Activated CD8-positive, alpha-beta memory T cell treated with anti-CD3 and anti-CD28 coated beads, Interleukin-2, amount 50 U/mL, for 4 hours (primary cell): ENCODE results near the gene IPMK.
A peak's percentile ranks its signal among the peaks of the same experiment; 100 is the strongest.
"Not testable (repeated sequence)": the region's sequence is repeated elsewhere in the genome, so short reads cannot be mapped to it uniquely, and the experiment has no call there.

Experiments used
- DNase-seq: peaks from one replicate; pipeline ENCODE4 v3.0.0-alpha.2; 2020

The IPMK gene

GRCh38 chr10:58266826-58267712, 625 bp downstream of the IPMK start:
- peak; percentile 36 for DNase-seq

DNA sequence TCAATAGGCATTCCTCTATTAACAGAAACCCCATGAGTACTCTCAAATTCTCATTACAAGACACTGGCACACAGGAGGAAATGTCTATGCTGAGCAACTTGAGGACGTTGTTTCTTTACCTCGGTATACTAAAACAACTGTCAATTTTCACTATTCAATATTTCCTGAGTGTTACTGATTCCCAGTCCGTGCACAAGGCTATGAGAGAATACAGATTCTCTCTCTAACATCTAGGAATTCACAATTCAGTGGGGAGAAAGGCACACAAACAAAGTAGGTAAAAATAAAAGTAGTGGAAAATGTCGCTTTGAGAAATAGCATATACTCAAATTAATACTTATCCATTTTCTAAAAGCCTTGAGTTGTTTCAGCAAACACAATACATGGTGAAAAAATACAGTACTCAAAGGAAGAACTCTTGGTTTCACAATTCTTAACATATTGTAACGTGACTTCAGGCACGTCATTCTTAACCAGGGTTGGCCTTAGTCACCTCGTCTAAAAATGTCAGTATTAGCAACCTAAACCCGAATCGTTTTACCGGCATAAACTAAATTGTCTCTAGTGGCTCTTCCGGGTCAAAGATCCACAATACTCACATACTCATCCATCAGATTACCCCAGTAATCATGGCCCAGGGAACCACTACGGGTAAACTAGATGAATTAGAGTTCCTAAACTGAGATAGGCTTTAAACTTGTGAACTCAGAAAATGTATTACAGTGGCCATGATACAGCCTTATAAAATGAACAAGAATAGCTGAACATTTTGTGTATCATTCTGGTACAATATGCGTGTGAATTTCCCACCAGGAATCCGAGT, 1.5 kb downstream of the IPMK start:
- no peak for DNase-seq

DNA sequence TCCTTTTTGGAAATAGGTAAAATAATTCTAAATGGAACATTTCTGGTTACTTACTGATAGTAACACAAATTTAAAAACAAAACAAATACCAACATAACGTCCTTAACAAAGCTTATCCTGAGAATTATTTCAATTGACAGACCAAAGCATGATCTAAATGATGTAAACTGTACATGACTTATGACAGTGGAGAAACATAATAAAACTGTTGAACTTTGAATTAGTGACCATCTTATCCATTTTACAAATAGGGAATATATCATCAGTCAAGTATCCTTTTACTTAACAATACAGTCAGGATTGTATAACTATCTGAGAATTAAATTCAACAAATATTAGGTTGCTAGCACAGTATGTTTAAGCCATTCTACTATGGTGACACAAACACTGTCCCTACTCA, 2.4 kb downstream of the IPMK start:
- DNase-seq = no peak

GRCh38 chr10:58264780-58265179, 2.9 kb downstream of the IPMK start:
- DNase-seq = no peak

- no peak for DNase-seq
Measured at GRCh38 chr10:58262766-58263165, 4.9 kb downstream of the IPMK start.

GRCh38 chr10:58260334-58260733, 7.4 kb downstream of the IPMK start:
- DNase-seq = no peak

- DNase-seq = no peak
Measured at GRCh38 chr10:58258977-58259692, 8.6 kb downstream of the IPMK start.

DNA sequence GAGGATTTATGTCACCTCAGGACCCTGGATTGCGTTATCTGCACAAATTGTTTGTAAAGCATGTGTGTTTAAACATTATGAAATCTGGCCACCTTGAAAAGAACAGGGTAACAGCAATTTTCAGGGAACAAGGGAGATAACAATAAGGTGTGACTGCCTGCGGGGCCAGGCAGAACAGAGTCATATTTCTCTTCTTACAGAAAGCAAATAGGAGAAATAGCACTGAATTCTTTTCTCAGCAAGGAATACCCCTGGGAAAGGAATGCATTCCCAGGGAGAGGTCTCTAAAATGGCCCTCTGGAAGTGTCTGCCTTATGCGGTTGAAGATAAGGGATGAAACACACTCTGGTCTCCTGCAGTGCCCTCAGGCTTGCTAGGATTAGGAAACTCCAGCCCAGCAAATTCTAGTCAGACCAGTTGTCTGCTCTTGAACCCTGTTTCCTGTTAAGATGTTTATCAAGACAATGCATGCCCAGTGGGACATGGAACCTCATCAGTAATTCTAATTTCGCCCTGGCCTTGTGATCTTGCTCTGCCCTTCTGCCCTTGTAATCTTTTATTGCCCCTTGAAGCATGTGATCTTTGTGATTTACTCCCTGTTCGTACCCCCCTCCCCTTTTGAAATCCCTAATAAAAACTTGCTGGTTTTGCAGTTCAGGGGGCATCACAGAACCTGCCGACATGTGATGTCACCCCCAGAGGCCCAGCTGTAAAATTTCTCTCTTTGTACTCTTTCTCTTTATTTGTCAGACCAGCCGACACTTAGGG, 11.5 kb downstream of the IPMK start:
- not testable (repeated sequence) for DNase-seq

- DNase-seq = no peak
Measured at GRCh38 chr10:58254644-58255043, 13.1 kb downstream of the IPMK start.

DNA sequence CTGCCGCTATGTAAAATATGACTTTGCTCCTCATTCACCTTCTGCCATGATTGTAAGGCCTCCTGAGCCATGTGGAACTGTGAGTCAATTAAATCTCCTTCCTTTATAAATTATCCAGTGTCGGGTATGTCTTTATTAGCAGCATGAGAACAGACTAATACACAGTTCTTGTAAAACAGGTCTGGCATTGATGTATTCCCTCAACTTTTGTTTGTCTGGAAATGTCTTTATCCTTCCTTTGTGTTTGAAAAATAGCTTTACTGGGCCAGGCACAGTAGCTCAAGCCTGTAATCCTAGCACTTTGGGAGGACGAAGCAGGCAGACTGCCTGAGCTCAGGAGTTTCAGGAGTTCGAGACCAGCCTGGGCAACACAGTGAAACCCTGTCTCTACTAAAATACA, 14.5 kb downstream of the IPMK start:
- DNase-seq = no peak

GRCh38 chr10:58244666-58245065, 23.0 kb downstream of the IPMK start:
- DNase-seq = not testable (repeated sequence)

DNA sequence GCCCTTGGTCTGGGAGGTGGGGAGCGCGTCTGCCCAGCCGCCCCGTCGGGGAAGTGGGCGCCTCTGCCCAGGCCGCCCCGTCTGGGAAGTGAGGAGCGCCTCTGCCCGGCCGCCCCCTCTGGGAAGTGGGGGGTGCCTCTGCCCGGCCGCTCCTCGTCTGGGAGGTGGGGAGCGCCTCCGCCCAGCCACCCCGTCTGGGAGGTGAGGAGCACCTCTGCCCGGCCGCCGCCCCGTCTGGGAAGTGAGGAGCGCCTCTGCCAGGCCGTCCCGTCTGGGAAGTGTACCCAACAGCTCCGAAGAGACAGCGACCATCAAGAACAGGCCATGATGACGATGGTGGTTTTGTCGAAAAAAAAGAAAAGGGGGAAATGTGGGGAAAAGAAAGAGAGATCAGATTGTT, 23.5 kb downstream of the IPMK start:
- not testable (repeated sequence) for DNase-seq

DNA sequence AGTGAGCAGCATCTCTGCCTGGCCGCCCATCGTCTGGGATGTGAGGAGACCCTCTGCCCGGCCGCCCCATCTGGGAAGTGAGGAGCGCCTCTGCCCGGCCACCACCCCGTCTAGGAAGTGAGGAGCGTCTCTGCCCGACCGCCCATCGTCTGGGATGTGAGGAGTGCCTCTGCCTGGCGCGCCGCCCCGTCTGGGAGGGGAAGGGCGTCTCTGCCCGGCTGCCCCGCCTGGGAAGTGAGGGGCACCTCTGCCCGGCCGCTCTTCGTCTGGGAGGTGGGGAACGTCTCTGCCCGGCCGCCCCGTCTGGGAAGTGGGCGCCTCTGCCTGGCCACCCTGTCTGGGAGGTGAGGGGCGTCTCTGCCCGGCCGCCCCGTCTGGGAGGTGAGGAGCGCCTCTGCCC, 23.9 kb downstream of the IPMK start:
- not testable (repeated sequence) for DNase-seq

DNA sequence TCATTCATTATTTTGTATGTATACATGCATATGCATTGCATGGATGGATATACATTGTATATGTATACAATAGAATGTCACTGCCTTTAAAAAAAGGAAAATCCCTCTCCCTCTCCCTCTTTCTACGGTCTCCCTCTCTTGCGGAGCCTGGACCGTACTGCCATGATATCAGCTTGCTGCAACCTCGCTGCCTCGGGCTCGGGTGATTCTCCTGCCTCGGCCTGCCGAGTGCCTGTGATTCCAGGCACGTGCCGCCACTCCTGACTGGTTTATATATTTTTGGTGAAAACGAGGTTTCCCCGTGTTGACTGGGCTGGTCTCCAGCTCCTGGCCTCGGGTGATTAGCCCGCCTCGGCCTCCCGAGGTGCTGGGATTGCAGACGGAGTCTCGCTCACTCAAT, 24.4 kb downstream of the IPMK start:
- DNase-seq = no peak

DNA sequence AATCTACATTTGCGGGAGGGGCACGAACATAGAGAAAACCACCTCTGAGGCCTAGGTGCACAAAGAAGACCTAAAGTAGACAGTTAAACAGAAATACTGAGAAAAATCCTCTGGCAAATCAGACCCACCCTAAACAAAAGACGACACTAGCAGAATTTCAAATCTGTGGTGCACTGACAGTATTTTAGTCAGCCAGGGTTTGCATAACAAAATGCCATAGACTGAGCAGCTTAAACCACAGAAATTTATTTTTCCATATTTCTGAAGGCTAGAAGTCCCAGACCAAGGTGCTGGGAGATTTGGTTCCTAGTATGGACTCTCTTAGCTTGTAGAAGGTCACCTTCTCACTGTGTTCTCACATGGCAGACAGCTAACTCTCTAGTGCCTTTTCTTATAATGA, 26.3 kb downstream of the IPMK start:
- no peak for DNase-seq

GRCh38 chr10:58240531-58240930, 27.2 kb downstream of the IPMK start:
- DNase-seq = no peak

- no peak for DNase-seq
Measured at GRCh38 chr10:58239561-58240169, 28.0 kb downstream of the IPMK start.

GRCh38 chr10:58237014-58237834, 30.5 kb downstream of the IPMK start:
- DNase-seq = no peak

- not testable (repeated sequence) for DNase-seq
Measured at GRCh38 chr10:58229856-58230255, 37.8 kb downstream of the IPMK start.

- no peak for DNase-seq
Measured at GRCh38 chr10:58225654-58226053, 42.0 kb downstream of the IPMK start.

DNA sequence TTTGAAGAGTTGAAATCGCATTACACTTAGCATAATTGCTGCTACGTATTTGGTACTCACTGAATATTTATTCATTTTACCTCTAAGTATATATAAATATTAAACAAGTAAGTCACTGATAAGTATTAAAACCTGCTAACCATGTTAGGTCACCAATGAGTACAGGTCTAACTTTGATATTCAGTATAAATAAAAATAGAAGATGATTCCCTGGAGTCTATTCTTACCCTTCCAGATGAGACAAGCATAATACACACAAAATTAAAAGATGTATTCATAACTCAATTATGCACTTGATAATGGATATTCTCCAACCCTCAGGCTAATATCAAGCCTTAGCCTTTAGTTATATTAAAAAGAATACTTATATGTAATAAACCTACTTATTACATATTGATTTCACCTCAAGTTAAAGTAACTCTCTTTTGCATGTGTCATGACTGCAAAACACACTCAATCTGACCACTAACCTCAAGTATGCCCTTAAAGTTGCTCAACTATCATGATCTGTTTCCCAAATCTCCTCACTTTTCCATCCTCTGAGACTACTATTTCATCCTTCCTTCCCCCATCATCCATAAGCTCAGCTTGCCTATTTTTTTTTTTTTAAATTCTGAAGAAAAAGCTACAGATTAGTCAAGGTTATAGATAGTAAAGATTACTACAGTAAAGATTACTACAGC, 46.8 kb downstream of the IPMK start:
- DNase-seq = no peak
